Activated CD4-positive, alpha-beta T cell treated with anti-CD3 and anti-CD28 coated beads, Interleukin-2, amount 50 U/mL, for 24 hours (primary cell): ENCODE results near the gene ANKRD36C.
"Not testable (repeated sequence)": the region's sequence is repeated elsewhere in the genome, so short reads cannot be mapped to it uniquely, and the experiment has no call there.

Experiments
- DNase-seq, 2 donors: peaks; one replicate each; pipeline ENCODE4 v3.0.0-alpha.2; 2020; ENCODE audit warnings: low read depth in 1 of 2, low spot score in 1 of 2

ANKRD36C gene

DNA sequence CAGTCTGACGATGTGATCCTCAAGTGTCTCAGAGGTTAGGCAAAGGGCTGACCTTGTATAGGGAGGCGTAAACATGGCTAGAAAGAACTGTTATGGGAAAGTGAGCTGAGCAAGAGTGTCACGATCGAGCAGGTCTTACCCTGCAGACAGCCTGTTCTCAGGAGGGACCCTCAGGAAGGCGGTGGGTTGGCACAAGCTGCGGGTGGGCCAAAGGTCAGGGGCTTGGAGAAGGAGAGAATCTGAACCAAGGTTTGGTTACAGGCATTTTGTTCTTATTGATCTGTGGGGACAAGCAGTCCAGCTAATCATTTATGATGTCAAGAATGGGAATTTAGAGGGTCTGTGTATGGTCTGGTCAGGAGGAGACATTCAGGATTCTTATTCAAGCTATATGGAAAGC, 16.4 kb upstream of the ANKRD36C start:
- DNase-seq = not testable (repeated sequence)

DNA sequence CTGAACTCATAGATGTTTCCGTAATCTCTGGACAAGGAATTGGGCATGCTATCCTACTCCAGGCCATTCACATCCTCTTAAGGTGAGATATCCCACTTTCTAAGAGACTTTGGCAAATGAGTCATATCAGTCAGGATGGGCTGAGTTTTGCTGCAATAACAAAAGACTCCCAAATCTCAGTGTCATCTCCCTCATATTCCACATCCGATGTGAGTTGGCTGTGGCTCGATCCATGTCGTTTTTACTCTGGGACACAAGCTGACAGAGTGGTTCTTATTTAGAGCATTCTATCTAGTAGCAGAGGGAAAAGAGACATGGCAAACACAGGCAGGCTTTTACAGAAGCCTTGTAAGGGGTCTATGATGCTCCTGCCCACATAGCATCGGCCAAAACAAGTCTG, 14.6 kb upstream of the ANKRD36C start:
- not testable (repeated sequence) for DNase-seq

DNA sequence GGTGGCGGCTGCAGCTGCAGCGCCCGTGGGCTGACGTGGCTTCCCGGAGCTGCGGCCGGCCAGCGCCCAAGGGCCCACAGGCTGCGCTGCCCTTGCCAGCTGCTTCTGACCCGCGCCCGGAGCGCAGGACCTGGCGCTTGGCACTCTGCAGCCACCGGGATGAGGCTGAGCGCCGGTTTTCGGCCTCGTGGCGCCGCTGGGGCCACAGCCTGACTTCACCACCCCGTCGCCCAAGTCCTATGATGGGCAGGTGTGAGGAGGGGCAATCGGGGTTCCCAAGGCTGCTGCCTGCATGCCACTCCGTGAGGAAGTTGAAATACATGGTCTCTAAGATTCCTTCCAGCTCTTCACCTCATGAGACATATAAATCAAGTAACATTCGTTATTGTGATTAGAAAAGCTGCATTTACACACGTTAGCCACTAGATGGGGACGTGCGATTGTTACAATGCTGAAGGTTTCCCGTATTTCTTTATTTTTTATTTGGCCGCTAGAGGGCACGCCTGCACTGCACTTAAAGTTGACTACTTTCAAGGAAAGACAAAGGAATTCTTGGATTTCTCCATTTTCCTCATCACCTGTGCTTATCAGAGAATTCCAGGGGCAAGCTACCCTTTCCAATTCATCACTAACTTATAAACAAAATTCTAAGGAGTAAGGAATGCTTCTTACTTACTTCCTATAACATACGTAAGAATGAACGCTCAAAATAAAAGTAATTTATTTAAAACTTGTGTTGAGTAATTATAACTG, 1.1 kb upstream of the ANKRD36C start:
- peak; percentile 23 to 43 for DNase-seq

DNA sequence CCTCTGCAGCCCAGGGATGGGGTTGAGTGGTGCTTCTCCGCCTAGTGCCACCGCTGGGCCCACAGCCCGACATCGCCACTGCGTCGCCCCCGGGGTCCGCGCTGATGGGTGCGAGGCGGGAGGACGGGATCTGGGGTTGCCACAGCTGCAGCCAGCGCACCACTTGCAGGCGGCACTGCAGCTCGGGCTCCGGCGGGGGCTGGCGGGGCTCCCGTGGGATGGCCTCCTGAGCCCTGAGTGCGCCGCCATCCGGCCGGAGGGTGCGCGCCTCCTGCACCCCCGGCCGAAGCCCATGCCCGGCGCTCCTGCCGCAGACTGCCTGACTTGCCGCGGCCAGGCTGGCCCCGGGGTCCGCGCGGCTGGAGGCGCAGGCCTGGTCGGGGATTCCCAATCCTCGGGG, 478 bp upstream of the ANKRD36C start:
- not testable (repeated sequence) for DNase-seq

DNA sequence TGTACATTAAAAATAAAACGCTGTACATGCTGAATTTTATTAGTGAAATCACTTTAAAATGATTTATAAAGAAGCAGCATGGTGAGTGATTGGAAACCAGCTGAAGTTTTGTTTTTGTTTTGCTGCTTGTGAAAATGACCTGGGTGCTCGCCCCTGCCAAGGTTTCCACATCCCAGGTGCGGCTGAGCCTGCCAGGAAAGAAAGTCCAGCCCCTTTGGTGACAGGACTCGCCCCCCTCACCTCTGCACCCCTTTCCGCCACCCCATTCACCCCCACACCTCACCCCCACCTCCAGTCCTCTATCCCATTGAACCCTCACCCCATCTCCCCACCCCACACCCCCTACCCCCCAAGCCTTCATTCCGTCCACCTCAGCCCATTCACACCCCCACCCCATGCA, 740 bp downstream of the ANKRD36C start:
- DNase-seq = not testable (repeated sequence)

DNA sequence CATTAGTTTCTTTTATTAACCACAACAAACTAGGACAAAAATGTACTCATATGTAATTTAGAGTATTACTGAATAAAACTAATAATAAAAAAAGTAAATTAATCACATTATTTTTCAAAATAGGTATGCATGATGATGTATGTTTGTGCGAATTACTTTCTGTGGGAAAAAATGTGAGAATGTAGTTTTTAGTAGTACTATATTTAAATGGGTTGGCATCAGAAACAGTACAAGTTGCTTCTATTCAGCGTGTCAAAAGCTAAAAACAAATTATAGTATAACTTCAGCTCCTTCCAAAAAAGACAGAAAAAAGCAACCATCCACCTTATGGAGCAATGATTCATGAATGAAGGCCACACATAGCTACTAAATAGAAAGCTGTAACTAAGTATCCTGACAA, 40.0 kb downstream of the ANKRD36C start:
- not testable (repeated sequence) for DNase-seq

DNA sequence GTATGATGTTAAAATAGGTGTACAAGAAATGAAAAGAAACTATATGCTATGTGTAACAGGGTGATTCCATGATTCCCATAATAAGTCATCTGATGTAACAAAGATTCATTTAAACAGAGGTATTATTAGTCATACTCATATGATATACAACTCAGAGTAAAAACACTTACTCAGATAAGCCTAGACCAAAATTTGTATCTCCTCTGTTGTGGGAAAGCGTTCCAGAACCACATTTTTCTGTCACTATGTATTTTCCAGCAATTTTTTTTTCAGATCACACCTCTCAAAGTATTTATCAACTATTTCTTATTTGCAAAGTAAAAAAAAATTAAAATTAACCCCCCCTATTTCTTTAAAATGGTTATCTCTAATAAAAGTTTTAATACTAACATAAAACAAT, 43.6 kb downstream of the ANKRD36C start:
- DNase-seq = not testable (repeated sequence)

DNA sequence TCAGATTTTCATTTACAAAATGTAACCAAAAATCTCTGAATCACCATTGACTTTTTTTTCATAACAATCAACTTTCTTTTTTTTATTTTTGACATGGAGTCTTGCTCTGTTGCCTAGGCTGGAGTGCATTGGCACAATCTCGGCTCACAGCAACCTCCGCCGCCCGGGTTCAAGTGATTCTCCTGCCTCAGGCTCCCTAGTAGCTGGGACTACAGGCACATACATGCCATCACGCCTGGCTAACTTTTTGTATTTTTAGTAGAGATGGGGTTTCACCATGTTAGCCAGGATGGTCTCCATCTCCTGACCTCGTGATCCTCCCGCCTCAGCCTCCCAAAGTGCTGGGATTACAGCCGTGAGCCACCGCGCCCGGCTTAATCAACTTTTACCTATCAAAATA, 51.7 kb downstream of the ANKRD36C start:
- not testable (repeated sequence) for DNase-seq

DNA sequence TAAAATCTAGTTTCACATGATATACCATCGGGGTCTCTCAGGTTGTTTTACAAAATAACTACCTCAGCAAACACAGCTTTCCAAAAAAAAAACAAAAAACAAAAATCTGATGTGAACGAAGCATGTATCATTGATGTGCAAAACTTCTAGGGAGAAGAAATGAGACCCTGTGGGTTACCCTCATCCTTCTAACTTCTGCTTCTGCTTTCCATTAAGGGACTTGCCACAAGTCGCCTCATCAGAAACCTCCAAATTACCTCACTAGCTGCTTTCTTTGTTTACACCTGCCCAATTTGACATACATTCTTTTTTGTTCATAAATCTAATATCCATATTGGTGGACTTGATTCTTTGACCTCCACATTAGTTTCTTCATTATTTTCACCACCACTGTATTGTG, 60.9 kb downstream of the ANKRD36C start:
- not testable (repeated sequence) for DNase-seq

DNA sequence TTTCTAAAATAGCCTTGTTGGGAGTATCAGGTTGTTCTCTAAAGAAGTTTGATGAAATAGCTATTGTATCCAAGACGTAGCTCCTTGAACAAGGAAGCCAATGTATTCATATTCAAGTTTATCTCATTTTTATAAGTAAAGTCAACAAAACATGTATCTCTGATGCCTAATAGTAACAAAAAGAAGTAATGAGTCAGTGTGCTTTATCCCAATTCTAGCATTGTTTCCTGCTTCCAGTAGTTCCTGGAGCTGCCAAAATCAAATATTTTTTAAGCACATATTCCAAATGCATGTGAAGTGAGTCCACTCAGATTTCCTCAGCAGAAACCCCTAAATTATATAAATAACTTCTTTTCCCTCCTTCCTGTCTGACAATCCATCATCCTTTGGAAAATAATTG, 74.6 kb downstream of the ANKRD36C start:
- DNase-seq = not testable (repeated sequence)

DNA sequence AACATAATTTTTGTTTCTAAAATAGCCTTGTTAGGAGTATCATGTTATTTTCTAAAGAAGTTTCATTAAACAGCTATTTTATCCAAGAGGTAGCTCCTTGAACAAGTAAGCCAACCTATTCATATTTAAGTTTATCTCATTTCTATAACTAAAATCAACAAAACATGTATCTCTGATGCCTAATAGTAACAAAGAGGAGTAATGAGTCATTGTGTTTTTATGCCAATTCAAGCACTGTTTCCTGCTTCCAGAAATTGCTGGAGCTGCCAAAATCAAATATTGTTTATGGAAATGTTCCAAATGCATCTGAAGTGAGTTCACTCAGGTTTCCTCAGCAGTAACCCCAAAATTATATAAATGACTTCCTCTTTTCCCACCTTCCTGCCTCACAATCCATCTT, 76.5 kb downstream of the ANKRD36C start:
- DNase-seq = not testable (repeated sequence)

DNA sequence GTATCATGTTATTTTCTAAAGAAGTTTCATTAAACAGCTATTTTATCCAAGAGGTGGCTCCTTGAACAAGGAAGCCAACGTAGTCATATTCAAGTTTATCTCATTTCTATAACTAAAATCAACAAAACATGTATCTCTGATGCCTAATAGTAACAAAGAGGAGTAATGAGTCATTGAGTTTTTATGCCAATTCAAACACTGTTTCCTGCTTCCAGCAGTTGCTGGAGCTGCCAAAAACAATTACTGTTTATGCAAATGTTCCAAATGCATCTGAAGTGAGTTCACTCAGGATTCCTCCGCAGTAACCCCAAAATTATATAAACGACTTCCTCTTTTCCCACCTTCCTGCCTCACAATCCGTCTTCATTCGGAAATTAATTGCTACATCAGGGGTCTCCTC, 80.2 kb downstream of the ANKRD36C start:
- not testable (repeated sequence) for DNase-seq

DNA sequence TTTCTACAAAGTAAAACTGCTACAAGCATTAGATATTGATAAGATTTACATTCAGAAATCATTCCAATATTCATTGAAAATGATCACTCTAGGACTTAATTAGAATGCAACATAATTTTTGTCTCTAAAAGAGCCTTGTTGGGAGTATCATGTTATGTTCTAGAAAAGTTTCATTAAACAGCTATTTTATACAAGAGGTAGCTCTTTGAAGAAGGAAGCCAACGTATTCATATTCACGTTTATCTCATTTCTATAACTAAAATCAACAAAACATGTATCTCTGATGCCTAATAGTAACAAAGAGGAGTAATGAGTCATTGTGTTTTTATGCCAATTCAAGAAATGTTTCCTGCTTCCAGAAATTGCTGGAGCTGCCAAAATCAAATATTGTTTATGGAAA, 97.2 kb downstream of the ANKRD36C start:
- DNase-seq = not testable (repeated sequence)

DNA sequence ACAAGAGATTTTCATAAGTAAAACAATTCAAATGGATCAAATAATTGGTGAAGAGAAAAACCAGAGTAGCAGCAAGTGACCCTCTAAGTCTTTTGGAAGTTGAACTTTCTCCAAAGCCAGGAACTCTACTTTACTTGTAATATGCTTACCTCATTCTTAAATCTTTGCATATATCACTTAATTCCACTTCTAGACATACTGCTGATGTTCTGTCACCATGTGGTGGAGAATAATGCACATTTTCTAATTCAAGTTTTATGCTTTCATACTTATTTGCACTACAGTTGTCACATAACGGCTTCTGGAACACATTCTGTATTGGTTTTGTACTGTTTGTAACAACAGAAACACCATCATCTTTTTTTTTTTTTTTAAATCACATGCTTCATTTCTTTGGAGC, 123.7 kb downstream of the ANKRD36C start:
- DNase-seq = not testable (repeated sequence)

DNA sequence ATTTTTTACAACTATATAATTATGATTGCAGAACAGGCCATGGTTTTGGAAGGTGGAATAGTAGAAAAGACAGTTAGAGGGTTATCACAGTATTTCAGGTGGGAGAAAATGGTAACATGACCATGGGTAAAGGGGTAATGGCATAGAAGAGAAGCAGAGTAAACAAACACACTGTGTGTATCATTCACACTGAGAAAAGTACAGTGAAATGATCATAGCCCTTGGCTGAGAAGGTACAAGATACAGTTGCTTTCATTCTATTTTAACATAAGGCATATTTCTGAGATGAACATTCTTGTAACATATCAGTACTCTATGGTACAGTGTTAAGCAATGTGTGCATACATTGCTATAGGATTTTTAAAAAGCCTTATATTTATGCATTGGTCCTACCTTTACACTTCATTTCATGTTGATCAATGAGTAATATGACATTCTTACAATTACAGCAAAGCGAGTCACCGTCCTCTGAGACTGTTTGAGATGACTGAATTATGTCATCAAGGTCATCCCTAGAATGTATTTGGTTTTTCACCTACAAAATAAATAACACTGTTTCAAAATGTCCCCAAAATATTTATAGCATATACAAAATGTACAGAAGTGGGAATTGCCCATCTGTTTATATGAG, 124.5 kb downstream of the ANKRD36C start:
- not testable (repeated sequence) for DNase-seq

DNA sequence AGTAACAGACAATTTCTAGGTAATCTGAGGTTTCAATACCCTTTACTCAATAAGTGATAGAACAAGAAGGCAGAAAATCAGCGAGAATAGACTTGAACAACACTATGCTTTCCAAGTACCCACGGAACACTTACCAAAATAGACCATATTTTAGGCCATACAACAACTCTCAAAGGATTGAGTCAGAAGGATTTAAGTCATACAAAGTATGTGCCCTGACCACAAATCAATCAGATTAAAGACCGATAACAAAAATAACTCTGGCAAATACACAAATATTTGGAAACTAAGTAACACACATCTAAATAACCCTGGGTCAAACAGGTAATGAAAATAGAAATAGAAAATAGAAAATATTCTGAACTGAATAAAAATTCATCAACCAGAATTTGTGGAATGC, 129.5 kb downstream of the ANKRD36C start:
- DNase-seq = not testable (repeated sequence)

DNA sequence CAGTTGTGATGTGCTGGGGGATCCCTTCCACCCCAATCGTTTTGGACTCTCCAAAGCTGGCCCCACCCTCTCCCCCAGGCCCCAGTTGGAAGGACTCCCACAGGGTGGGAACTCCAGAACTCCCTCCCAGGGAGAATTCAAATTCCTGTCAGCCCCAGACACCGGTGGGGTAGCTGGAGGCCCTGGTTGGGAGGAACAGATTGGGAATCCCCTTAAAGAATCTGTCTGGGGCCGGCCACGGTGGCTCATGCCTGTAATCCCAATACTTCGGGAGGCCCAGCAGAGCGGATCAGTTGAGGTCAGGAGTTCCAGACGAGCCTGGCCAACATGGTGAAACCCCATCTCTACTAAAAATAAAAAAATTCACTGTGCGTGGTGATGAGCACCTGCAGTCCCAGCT, 155.5 kb downstream of the ANKRD36C start:
- no peak for DNase-seq

DNA sequence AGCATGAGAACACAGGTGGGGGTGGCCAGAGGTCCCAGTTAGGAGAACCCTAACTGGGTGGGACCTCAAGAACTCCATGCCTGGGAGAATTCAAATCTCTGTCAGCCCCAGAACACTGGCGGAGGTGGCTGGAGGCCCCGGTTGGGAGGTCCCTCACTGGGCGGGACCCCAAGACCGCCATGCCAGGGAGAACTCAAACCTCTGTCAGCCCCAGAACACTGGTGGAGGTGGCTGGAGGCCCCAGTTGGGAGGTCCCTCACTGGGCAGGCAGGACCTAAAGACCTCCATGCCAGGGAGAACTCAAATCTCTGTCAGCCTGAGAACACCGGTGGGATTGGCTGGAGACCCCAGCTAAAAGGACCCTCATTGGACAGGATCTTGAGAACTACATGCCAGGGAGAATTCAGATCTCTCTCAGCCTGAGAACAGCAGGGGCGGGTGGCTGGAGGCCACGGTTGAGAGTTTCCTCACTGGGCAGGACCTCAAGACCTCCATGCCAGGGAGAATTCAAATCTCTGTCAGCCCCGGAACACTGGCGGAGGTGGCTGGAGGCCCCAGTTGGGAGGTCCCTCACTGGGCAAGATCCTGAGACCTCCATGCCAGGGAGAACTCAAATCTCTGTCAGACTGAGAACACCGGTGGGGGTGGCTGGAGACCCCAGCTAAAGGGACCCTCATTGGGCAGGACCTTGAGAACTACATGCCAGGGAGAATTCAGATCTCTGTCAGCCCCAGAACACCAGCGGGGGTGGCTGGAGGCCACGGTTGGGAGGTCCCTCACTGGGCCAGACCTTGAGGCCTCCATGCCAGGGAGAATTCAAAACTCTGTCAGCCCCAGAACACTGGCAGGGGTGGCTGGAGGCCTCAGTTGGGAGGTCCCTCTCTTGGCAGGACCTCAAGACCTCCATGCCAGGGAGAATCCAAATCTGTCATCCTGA, 157.3 kb downstream of the ANKRD36C start:
- not testable (repeated sequence) for DNase-seq

DNA sequence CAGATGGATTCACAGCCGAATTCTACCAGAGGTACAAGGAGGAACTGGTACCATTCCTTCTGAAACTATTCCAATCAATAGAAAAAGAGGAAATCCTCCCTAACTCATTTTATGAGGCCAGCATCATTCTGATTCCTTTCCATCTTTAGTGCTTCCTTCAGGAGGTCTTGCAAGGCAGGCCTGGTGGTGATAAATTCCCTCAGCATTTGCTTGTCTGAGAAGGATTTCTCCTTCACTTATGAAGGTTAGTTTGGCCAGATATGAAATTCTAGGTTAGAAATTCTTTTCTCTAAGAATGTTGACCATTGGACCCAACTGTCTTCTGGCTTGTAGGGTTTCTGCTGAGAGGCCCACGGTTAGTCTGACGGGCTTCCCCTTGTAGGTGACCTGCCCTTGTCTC, 167.4 kb downstream of the ANKRD36C start:
- DNase-seq = not testable (repeated sequence)

DNA sequence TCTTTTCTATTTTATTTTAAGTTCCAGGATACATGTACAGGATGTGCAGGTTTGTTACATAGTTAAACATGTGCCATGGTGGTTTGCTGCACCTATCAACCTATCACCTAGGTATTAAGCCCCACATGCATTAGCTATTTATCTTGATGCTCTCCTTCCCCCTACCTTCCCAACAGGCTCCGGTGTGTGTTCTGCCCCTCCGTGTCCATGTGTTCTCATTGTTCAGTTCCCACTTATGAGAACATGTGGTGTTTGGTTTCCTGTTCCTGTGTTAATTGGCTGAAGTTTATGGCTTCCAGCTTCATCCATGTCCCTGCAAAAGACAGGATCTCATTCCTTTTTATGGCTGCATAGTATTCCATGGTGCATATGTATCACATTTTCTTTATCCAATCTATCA, 174.1 kb downstream of the ANKRD36C start:
- not testable (repeated sequence) for DNase-seq

DNA sequence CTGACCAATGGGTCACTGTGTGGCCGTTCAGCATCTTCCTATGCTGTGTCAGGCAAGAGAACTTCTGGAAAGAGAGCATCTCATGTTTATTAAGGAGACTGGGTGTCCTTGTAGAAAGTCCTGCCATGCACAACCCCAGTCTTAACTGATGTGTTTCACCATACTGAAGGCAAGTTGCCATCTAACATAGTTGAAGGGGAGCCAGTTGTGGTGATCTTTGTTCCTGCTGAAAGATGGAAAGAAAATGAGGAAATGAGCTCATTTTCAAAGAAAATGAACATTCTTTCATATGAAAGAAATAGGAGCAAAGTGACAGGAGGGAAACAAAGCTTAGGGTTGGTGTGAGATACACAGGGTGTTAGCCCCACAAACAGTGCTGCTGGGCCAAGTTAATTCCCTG, 178.3 kb downstream of the ANKRD36C start:
- DNase-seq = not testable (repeated sequence)

DNA sequence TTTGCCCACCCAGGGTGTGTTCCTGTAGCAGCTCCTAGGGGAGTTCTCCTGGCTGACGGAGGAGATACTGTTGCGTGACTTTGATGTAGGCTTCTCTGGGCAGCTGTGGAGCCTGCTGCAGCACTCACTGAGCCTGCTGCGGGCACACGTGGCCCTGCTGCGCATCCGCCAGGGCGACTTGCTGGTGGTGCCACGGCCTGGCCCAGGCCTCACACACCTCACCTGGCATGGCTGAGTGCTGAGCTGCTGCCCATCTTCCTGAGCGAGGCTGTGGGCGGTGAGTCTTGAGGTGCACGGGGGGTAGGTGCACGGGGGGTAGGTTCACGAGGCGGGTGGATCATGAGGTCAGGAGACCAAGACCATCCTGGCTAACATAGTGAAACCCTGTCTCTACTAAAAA, 191.7 kb downstream of the ANKRD36C start:
- no peak for DNase-seq
